T follicular helper cell (primary cell): ENCODE measurements around the gene MAGI1.
"Not testable (repeated sequence)": the region's sequence is repeated elsewhere in the genome, so short reads cannot be mapped to it uniquely, and the experiment has no call there.

Experiments used
- DNase-seq: peaks from one replicate; pipeline ENCODE4 v3.0.0-alpha.2; 2020; ENCODE audit warnings: low read depth

MAGI1 gene

DNA sequence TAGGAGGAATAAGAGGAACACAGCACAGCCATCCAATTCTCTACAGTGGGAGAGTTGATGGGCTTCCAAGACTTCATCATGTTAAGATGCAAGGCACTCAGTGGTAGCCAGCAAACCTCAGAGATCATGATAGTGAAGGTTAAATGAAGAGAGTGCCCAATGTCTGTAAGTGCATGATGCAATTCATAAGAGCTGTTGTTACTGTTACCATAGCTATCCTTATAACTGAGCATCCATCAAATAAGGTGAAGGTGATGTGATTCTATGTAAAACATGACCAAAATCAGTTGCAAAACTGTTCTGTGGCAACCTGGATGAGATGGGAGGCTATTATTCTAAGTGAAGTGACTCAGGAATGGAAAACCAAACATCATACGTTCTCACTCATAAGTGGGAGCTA, 289.7 kb downstream of the MAGI1 start:
- DNase-seq = no peak

DNA sequence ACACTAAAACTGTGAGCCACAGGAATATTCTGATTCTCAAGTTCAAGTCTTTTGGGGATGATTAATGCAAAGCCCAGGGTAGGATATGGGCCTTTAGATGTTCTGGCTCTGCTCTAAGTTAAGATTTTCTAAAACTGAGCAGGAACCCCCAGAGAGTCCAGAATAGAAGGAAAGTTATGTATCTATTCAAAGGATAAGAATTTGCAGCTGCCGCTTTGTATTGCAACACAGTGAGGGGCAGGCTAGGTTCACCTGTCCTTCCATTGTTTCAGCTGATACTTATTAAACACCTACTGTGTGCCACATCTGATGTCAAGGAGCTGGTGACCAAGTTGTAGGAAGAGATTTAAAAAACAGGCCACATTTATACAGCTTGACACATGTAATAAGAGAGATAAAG, 290.4 kb downstream of the MAGI1 start:
- DNase-seq = no peak

DNA sequence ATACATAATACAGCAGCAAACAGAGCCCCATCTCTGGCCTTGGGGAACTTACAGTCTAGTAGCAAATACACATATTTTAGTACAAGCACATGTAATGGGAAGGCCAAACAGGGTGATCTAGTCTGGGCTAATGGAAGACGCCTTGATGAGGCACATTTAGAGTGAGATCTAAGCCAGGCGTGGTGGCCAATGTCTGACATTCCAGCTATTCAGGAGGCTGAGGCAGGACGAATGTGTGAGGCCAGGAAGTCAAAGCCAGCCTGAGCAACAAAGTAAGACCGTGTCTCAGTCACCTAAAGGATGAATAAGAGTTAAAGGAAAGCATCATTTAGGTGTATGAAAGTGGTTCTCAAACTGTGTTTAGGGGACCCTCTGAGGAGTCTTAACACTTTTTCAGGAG, 291.9 kb downstream of the MAGI1 start:
- no peak for DNase-seq

DNA sequence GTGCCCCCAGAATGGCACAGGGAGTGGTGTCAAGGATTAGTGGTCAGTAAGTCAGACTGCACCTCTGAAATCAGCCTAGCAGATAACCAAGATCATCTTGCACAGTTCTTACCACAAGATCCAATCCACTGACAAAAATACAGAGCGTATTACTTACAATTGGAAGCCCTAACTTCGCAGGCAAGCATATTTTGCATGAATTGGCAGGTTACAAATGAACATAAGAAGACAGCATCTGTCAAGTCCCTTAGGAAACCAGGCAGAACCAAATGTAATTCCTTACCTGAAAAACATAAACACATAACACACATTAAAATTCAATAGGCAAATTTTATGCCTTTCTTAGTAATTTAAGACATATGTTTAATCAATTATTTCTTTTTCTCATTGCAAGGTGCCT, 293.4 kb downstream of the MAGI1 start:
- no peak for DNase-seq

DNA sequence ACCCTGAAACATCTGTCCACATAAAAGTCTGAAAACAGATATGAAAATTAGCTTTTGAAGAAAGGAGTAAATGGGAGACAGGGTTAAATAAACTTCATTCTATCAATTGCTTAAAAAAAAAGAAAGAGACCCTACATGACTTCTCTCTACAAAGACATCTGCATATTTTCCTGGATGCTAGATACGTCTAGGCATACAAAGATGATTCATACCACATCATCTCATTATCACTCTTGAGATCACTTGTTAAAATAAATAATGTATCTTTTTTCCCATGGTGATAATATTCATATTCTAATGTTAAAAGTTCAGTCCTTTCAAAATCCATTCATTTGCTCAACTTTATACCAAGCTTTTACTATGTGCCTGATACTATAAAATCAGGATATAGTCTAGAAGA, 295.8 kb downstream of the MAGI1 start:
- no peak for DNase-seq

DNA sequence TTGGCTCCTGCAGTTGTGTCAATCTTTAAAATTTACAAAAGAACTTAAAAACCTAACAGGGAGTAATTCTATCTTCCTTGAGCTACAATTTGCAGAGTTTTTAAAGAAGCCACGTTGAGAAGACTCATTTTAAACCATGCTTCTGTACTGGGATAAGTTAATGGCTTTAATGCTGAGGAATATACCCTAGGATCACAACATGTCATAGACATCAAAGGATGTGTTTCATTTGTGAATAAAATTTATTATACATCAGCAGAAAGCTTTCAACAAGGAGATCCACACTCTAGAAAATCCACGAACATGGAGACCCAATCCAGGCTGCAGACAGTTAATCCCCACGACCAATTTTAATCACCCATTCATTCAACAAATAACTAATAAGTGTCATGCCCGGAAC, 297.2 kb downstream of the MAGI1 start:
- DNase-seq = no peak

DNA sequence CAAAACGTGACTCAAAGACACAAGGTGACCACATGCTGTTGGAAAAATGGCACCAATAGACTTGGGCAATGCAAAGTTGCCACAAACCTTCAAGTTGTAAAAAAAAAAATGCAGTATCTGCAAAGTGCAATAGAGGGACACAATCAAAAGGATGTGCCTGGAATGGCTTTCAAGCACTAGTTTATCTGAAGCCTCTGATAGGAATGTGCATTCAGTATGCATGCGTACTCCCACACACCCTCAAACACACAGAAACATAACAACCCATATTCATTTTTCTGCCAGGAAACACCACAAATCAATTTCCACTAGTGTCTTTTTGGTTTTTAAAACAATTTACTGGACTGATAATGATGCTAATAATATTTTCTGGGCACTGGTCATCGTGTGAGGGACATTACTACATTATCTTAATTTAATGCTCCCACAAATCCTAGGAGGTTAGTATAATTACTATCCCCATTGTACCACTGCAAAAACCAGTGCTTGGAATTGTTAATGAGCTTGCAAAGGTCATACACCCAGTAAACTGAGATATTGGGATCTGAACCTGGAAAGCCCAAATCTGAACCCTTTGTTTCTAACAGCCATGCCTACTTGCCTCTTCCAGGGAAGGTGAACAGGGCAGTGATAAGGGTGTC, 298.7 kb downstream of the MAGI1 start:
- no peak for DNase-seq

DNA sequence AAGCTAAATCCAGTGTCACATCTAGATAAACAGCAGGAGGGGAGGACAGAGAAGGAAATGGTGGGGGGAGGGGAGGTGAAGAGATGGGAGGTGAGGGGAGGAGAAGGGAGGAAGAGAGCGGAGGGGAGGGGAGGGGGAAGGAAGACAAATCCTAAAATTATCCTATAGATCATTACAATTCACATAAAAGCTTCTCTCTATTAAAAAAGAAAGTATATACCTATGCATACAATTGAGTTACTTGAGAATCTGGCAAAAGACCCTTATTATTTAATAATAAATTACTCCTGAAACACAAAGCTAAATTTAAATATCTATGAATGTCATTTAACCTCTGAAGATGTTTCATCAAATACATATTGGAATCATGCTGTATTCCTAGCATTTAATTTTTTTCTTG, 303.9 kb downstream of the MAGI1 start:
- no peak for DNase-seq

DNA sequence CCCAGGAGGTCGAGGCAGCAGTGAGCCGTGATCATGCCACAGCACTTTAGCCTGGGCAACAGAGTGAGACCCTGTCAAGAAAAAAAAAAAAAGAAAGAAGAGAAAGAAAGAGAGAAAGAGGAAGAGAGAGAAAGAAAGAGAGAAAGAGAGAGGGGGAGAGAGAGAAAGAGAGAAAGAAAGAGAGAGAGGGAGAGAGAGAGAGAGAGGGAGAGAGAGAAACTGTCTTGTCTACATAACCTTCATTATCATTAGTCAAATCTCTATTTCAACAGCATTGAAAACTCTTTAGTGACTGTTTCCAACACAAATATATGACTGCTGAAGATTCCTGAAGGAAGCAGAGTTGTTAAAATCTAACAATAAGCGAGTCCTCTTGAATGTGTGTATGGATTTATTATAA, 304.3 kb downstream of the MAGI1 start:
- no peak for DNase-seq

DNA sequence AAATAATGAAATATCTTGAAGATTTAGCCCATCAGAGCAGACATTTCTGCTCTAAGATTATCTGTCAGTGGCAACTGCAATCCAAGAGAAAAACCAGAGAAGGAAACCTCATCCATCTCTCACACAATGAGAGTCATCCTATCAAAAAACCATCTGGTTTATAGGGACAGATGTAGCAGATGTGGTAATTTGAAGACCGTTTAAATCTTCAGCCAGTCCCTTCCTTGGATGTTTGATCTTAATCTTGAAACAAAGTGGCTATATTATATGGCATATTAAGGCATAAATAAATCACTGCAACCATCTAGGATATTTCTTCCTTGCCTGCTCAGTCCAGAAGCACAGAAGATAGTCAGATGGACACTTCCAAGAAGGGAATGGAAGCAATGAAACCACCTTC, 305.3 kb downstream of the MAGI1 start:
- DNase-seq = no peak

DNA sequence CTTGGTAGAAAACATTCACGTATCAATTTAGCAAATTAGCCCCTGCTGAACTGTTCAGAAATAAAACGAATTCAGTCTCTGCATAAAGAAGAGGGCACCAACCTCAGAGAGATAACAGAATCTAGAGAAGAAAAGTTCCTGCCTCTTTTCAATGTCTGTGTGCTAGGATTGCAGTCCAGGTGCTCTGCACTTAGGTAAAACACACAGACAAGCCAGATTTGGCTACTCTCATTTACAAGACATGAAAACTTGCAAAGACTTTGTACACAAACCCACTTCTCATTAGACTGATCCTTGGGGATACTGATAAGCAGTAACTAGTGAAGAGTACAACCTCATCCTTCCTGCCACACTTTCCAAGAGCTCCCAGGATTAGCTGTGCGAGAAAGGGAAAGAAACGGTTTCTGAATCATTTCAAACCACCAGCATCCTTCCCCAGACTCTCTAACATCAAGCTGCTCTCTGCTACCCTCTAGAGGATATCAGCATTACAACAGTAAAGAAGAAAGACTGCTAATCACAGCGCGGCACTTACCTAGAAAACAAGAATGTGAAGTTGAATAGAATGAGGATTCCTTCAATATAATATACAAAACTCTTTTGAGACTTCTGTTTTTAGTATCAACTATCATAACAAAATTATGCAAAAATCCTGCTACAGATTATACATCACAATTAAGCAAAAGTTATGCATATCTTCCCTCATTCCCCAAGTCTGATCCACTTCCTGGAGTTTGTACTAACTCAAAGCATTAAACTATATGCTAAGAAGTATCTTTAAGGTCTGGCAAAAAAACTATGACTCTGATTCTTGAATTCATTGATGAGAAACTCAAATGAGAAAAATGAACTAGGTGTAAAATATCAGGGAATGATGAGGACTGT, 306.4 kb downstream of the MAGI1 start:
- DNase-seq = no peak

DNA sequence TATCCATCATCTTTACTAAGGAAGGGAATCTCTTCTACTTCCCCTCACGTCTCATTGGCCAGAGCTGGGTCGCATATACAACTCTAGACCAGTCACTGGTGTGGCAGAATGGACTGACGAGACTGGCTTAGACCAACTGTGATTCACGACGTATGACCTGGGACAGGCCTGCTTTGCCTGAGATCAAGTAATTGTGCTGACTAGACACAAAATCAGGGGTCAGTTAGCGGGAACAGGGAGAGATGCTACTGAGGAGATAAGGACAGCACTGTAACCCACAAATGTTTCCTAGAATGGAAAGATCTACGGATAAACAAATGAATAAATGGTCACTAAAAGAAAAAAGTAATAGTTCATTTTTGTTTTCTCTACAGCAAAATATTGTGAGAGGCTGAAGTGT, 308.3 kb downstream of the MAGI1 start:
- no peak for DNase-seq

DNA sequence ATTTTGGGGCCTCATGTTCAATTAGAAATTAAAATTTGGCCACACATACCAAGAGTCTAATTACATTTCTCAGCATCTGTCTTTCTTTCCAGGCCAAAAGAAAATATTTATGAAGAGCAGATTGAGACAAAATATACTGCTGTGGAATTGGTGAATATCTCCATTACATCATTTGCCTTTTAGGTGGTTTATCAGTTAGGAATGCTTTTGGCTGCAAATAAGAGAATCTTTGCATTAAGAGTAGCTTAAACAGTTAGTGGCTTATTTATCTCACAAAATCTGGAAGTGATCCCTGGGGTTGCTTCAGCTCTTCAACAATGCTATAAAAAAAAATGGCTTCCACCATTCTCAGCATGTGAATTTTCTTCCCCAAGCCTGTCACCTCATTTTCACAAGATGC, 308.7 kb downstream of the MAGI1 start:
- DNase-seq = no peak

DNA sequence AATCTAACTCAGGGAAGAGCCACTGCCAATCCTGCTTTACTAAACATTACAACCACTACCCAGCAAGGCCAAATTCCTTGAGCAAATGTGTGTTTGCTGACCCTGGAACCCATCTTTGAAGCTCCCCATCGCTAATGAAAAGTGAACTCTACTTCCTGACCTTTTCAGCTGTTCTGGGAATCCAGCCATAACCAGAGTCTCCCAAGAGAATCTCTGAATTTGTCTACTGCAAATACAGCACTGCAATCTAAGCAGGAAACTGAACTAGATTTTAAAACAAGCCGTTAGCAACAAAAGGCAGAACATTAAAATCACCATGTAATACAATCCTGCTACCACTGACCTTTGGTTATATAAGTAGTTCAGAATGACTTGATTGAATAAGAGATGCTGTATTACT, 309.2 kb downstream of the MAGI1 start:
- DNase-seq = no peak

DNA sequence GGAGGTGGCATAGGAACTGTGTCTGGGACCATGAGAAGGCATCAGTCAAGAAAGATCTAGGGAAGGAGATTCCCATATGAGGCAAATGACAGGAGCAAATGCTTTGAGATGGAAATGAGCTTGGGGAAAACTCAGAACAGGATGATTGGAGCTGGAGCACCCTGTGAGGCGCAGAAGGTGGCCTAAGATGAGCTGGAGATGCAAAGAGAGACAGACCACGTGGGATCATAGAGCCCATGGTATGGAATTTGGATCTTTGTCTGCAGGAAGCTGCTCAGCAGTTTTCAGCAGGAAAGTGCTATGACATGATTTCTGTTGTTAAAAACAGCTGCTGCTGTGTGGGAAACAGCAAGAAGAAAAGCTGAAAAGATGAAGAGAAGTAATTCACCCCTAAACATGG, 310.6 kb downstream of the MAGI1 start:
- no peak for DNase-seq

DNA sequence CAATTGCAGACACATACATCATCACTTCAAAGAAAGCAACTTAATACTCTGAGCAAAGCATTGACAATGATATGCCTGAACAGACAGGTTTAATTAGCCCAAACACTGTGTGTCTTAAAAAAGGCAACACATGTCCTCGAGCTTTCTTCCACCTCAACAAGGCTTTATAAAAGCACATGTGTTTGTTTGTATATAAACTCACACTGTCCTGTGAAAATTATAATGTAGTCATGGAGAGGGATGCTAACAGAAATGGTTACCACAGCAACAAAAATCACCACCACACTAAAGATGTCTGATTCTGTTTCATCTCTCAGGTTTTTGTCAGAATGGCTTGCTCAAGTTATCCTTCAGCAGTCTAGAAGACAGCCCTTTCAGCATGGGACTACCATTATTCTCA, 314.7 kb downstream of the MAGI1 start:
- DNase-seq = no peak

DNA sequence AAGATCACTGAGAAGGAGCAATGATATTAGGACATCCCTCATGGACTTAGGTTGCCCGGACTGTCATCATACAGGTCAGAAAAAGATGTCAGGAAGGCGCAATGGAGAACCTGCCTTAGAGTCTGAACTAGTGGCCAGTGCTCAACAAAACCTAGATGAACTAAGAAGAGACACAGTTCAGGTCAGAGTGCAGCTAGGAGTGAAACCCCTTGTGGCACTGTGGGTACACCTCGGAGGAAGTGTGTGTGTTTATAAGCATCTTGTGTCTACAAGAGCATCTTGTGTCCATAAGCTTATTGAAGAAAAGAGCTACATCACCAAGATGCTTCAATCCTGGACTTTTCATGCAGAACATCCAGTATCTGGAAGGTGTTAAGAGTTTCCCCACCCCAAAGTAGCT, 315.7 kb downstream of the MAGI1 start:
- no peak for DNase-seq

DNA sequence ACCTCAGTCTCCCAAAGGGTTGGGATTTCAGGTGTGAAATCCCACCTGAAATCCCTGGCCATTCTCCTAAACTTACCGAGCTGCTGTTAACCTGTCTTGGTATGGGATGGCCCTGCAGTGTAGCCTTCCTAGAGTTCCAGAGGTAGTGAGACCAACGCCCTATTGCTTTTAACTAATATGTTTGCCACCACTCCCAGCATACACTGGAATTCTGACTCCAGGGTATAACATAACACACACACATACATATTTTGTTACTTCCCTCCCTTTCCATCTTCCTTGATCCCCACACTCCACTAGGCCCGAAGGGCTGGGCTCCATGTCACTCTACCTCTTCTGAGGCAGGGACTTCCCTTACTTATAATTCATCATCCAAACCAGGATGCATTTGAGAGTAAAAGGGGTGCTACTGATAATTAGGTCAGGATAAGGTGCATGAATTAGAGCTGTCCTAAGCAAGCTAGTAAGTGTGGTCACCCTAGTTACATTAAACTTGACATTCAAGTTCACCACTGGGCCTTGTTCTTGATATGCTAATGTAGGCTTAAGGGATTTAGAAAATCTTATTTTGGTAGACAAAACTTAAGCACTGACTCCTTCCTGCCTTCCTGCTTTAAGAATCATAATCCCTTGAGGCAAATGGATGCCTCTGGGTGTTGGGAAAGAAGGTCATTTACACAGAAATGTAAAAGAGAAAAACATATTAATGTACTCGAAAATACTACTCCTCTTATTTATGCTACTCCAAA, 317.6 kb downstream of the MAGI1 start:
- no peak for DNase-seq

DNA sequence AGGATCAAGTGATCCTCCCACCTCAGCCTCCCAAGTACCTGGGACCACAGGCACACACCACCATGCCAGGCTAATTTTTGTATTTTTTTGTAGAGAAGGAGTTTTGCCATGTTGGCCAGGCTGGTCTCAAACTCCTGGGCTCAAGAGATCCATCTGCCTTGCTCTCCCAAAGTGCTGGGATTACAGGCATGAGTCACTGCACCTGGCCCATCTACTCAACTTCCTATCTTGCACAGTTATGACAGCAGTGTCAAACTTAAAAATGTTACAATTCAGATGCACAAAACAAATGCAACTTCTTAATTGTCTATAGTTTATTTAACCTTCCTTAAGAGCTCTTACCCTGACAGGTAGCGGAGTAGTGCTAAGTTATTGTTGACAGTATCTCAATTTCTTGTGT, 319.1 kb downstream of the MAGI1 start:
- not testable (repeated sequence) for DNase-seq

DNA sequence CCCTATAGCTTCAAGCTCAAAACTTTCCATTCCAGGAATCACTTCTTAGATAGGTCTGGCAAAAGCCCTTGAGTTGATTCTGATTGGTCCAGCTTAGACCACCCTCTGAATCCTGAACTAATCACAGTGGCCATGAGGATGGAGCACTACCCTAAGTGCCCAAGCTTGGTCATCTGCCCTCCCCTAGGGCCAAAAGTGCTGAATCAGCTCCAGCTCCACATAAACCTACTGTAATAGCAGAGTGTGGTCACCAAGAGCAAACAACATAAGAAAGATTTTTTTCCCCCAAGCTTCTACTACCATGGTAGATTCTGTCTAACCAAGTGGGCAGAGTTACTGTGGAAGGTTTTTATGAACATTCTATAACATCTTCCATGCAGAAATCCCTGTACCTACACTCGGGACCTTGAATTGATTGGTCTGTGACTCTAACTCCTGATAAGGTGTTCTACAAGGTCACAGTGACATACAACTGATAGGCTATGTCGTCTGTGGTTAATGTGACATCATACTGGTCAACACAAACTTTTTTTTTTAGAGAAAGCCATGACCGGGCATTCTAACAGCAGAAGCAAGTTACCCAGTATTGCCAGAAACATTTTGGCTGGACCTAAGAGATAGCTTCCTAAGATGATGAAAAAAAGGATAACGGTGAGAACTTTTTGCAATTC, 320.9 kb downstream of the MAGI1 start:
- DNase-seq = no peak

DNA sequence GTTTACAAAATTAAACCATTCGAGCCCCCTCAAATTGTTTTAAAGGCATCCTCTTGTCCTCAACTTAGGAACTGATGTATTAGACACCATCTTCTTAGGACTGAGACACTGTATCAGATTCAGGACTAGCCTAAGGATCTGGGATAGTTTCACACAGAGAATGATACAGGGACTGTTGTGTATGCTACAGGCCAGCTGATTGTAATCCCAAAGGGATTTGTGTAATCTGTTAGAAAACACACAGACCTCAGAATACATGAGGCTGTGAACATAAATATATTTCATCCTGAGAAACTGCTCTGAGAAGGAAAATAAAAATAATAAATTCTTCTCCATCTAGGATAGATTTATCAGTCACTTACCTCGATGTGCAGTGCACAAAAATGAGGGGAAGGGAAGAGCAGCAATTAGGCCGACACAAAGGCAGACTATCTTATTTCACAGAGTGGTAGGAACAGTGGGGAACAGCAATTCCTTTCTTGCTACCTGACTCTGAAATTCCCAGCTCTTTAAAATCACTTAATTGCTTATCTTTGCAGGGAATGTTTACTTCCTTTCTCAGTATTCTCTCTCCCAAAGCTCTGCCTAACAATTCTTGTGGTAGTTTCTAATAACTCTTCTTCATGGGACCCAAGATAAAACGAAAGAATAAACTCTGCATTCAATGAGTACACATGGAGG, 322.5 kb downstream of the MAGI1 start:
- no peak for DNase-seq

DNA sequence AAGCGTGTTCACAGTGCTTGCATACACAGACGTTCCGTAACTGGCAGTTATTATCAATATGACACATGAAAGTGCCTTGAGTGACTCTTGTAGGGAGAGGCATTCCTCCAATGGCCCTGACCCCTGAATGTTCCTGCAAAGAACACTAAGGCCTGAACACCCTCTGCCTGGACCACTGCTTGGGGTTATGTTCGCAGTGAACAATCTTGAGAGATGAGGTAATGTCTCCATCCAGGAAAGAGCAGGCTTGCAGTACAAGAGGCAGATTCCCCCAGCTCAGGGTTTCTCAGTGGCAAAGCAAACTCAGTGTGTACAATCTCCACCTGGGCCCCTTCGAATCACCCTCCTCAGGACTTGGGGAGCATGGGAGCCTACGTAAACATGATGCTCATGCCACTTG, 324.6 kb downstream of the MAGI1 start:
- no peak for DNase-seq
